GM13977 (cell line): Measurements from ENCODE around the gene TNFAIP8L1.

Source experiments
- DNase-seq: peaks from one replicate; pipeline ENCODE4 v3.0.0; 2012; ENCODE audit warnings: low spot score
- in situ Hi-C: fragments of 300-500 bp; cut with MboI; formaldehyde crosslinking; loops from one replicate; pipeline ENCODE4 v1.12.0; 2022; ENCODE audit warnings: low sequenced_read_pairs, low pct_unique_long_range_greater_than_20kb, mixed read lengths, inconsistent platforms; ENCODE audit not compliant: unreplicated experiment
- TF ChIP-seq, protein P1 (sequence below): IDR thresholded peaks from 2 replicates; pipeline ENCODE4 v1.5.1; 2012; ENCODE audit warnings: mild to moderate bottlenecking, control low read depth; ENCODE audit not compliant: insufficient read depth; ENCODE audit errors: extremely low read depth, missing control alignments

TNFAIP8L1 gene

DNA sequence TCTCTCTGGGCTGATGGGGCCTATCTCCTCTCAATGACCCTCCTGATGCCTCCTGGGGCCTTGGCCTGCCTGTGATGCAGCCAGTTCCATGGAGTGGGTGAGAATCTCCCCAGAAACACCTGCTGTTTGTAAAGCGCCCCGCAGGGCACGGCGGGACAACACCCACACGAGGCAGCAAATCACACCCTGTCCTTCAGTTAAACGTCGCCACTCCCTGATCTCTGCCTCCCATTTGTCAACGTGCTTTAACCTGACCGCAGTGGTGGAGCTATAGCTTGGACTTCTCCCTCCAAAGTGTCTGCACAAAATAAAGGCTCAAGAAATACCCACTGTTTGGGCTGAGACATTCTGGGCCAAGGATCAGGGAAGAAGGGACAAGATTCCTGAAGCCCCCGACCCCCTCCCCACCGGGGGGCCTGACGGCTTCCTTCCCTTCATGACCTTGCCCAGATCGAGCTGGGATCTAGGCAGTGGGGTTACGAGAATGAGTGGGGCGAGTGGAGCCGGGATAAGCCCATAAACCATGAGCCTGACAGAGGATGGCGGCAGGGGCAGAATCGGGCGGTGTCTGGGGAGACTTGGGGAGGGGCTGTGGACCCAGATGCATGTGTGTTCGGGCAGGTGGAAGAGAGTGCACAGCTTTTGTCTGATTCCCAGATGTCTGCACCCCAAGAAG, 22.8 kb downstream of the TNFAIP8L1 start:
- no peak for DNase-seq
- in situ Hi-C loops, result no loop called here
- TF ChIP-seq, protein P1, sequence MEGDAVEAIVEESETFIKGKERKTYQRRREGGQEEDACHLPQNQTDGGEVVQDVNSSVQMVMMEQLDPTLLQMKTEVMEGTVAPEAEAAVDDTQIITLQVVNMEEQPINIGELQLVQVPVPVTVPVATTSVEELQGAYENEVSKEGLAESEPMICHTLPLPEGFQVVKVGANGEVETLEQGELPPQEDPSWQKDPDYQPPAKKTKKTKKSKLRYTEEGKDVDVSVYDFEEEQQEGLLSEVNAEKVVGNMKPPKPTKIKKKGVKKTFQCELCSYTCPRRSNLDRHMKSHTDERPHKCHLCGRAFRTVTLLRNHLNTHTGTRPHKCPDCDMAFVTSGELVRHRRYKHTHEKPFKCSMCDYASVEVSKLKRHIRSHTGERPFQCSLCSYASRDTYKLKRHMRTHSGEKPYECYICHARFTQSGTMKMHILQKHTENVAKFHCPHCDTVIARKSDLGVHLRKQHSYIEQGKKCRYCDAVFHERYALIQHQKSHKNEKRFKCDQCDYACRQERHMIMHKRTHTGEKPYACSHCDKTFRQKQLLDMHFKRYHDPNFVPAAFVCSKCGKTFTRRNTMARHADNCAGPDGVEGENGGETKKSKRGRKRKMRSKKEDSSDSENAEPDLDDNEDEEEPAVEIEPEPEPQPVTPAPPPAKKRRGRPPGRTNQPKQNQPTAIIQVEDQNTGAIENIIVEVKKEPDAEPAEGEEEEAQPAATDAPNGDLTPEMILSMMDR, result no peak

DNA sequence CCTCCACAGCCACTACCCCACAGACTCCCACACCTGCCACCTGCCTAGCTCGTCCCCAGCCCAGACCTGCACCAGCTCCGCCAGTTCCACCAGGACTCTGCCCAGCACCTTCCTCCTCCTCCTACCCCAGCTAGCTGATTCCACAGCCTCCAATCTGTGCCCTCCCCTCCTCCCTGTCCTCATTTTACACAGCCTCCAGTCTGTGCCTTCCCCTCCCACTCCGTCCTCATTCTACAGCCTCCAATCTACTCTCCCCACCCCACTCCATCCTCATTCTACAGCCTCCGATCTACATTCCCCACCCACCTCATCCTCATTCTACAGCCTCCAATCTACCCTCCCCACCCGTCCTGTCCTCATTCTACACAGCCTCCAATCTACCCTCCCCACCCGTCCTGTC, 23.5 kb downstream of the TNFAIP8L1 start:
- TF ChIP-seq, protein P1, result no peak
- no peak for DNase-seq
- in situ Hi-C loops, result no loop called here

DNA sequence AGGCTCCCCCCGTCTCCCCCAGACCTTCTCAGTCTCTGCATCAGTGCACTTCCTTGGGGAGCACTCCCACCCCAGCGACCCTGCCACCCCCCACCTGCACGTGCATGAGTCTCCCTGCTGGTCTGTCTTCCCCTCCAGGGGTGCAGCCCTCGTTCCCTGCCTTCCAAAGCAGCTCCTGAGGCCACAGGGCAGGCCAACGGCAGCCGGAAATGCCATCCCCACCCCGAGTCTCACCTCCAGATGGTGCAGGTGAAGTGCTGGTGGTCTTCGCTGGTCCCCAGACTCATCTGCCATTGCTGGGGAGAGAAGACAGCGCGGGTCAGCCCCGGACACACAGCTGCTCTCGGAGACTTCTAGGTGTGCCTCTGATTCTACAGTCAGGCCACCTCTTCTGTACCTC, 25.3 kb downstream of the TNFAIP8L1 start:
- TF ChIP-seq, protein P1, result no peak
- in situ Hi-C loops, result no loop called here
- no peak for DNase-seq

DNA sequence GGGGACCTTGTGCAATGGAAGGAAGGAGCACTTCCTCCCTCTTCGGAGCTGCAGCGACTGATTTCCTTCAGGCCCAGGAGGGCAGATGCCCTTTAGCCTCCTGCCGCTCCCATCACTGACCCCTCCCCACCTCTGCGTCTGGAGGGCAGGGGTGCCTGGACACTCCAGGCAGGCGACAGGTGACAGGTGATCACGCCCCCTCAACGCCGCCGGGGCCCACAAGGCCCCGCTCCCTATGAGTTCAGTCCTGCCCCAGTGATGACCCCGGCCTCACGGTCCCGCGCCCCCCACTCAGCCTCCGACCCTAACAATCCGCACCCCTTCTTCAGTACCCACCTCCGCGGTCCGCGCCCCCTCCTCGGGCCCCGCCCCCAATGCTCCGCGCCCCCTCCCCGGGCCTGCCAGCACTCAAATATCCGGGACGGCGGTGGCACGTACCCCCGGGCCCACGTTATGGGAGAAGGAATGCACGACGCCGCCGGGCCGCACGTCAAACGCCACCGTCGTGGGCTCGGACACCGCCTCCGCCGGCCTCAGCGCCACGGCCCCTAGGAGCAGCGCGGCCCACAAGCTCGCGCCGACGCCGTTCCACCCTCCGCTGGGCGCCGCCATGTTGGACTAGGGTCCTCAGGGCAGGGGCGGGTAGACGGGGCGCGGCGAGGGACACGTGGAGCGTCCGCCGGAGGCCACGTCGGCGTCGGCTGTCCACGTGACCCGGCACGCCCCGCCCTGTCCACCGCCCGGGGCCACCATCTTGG, 30.6 kb downstream of the TNFAIP8L1 start, which contains the start of gene MYDGF:
Gene MYDGF (minus strand): TSS at position 620 of the 758 bp plus-strand sequence. CDS start 8 bp downstream, at position 612.
- DNase-seq, result peak; percentile 100
- in situ Hi-C loops, result no loop called here
- TF ChIP-seq, protein P1, result no peak

DNA sequence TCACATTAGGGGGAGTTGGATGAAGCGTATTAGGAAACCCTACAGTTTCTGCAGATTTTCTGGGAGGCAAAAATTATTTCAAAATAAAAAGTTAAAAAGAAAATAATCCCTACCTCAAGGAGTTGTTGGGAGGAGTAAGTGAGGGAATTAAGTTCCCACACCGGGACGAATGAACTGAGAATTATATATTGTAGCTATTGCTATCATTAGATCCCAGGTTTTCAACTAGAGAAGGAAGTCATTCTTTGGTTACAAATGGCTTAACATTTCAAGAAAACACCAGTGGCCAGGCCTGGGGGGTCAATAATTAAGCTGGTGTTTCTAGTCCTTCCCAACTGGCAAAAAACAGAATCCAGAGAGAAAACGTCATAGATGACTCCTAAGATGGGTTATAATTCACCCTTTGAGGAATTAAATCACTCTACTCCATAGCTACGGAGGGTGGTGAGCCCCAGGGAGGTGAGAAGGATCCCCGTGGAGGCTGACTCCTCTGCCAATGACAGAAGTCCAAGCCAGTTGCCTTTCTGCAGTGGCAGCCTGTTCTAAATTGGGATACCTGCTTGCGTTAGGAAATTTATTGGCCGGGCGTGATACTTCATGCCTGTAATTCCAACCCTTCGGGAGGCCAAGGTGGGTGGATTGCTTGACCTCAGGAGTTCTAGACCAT, 32.0 kb downstream of the TNFAIP8L1 start:
- TF ChIP-seq, protein P1, result no peak
- DNase-seq, result no peak
- in situ Hi-C loops, result no loop called here

DNA sequence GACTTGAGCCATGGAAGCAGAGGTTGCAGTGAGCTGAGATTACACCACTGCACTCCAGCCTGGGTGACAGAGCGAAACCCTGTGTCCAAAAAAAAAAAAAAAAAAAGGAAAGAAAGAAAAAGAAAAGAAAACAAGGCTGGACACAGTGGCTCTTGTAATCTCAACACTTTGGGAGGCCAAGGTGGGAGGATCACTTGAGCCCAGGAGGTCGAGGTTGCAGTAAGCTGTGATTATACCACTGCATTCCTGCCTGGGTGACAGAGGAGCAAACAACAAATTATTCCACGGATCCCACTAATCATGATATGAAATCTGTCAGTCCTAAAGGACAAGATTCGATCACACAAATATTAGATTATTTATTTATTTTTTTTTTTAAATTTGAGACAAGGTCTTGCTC, 33.9 kb downstream of the TNFAIP8L1 start:
- in situ Hi-C loops, result no loop called here
- TF ChIP-seq, protein P1, result no peak
- DNase-seq, result no peak
